Measurements from ENCODE around the gene PARD3.

GRCh38 chr10:34413756-34414587 is 401.1 kb downstream of the PARD3 start:
- TF ChIP-seq, protein P1, sequence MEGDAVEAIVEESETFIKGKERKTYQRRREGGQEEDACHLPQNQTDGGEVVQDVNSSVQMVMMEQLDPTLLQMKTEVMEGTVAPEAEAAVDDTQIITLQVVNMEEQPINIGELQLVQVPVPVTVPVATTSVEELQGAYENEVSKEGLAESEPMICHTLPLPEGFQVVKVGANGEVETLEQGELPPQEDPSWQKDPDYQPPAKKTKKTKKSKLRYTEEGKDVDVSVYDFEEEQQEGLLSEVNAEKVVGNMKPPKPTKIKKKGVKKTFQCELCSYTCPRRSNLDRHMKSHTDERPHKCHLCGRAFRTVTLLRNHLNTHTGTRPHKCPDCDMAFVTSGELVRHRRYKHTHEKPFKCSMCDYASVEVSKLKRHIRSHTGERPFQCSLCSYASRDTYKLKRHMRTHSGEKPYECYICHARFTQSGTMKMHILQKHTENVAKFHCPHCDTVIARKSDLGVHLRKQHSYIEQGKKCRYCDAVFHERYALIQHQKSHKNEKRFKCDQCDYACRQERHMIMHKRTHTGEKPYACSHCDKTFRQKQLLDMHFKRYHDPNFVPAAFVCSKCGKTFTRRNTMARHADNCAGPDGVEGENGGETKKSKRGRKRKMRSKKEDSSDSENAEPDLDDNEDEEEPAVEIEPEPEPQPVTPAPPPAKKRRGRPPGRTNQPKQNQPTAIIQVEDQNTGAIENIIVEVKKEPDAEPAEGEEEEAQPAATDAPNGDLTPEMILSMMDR (conservative IDR thresholded peaks at IDR 0.05; ENCODE audit: low read depth, low read length): no peak
- no peak for TF ChIP-seq EZH2 (IDR thresholded peaks at IDR 0.05; ENCODE audit: low read length, unreplicated experiment)
